OCI-LY3 (cell line): ENCODE data around the gene PRM1.

Source experiments
- CTCF ChIP-seq: fragments of 200-600, 300-600 bp; sonication (generic); IDR thresholded peaks from 2 replicates; pipeline ENCODE4 v1.5.1; 2014; ENCODE audit warnings: antibody characterized with exemption, low read length, low read depth
- EZH2phosphoT487 ChIP-seq: fragments of 200-600 bp; shearing (Covaris generic); IDR thresholded peaks from 2 replicates; pipeline ENCODE4 v1.6.1; 2018; ENCODE audit warnings: antibody characterized with exemption, mixed run types, low read depth

DNA sequence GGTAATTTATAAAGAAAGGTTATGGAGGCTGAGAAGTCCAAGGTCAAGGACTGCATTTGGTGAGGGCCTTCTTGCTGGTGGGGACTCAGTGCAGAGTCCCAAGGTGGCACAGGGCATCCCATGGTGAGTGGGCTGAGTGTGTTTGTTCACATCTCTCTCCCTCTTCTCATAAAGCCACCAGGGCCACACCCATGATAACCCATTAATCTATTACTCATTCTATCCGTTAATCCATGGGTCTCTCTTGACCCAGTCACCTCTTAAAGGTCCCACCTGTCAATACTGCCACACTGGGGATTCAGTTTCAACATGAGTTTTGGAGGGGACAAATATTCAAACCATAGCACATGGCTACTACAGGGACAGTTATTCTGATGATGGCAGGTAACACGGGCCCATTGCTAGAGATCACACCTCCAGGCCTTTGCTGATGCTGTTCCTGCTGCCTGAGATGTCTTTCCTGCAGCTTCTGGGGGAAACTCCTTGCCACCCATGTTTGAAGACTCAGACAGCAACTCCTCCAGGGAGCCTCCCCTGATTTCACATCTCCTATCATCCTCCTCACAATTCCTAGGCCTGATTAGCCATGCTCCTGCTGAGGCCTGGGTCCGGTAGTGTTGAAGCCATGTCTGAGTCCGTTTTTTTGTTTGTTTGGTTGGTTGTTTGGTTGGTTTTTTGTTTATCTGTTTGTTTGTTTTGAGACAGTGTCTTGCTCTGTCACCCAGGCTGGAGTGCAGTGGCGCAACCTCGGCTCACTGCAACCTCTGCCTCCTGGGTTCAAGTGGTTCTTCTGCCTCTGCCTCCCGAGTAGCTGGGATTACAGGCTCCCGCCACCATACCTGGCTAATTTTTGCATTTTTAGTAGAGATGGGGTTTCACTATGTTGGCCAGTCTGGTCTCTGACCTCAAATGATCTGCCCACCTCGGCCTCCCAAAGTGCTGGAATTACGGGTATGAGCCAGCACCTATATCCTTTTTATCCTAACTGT, 41.2 kb downstream of the PRM1 start:
- TF ChIP-seq CTCF (no peak), EZH2phosphoT487 (no peak)
